HG03066 (cell line): ENCODE data around the gene EDA.

Experiments
- ATAC-seq: cut with Tn5 transposase; IDR thresholded peaks from one replicate; pipeline ENCODE4 v1.9.1; 2021; ENCODE audit warnings: low read depth; ENCODE audit not compliant: unreplicated experiment

Gene EDA

GRCh38 chrX:70049925-70050324 is 434.0 kb downstream of the EDA start, which contains the start of gene AWAT2:
Gene AWAT2, minus strand, starts transcription at chrX:70049938. Its CDS starts 6 bp downstream, at chrX:70049932.
- no peak for ATAC-seq

GRCh38 chrX:70052895-70053615 is 437.1 kb downstream of the EDA start:
- no peak for ATAC-seq

- ATAC-seq: no peak
Measured at GRCh38 chrX:70054391-70054790, 438.5 kb downstream of the EDA start.

- no peak for ATAC-seq
Measured at GRCh38 chrX:70062076-70062475, 446.2 kb downstream of the EDA start, which contains the start of gene OTUD6A. Gene OTUD6A, plus strand, starts transcription at chrX:70062457. Its CDS starts 68 bp downstream, at chrX:70062525.

GRCh38 chrX:70062961-70063550 is 447.1 kb downstream of the EDA start:
- ATAC-seq: no peak

- ATAC-seq: no peak
Measured at GRCh38 chrX:70066646-70067045, 450.7 kb downstream of the EDA start.

GRCh38 chrX:70079297-70079696 is 463.4 kb downstream of the EDA start:
- ATAC-seq: no peak

- no peak for ATAC-seq
Measured at GRCh38 chrX:70079870-70080269, 464.0 kb downstream of the EDA start.

- no peak for ATAC-seq
Measured at GRCh38 chrX:70082723-70083122, 466.8 kb downstream of the EDA start.

- ATAC-seq: no peak
Measured at GRCh38 chrX:70084592-70085240, 468.8 kb downstream of the EDA start.

GRCh38 chrX:70087857-70088630 is 472.1 kb downstream of the EDA start:
- ATAC-seq: no peak

GRCh38 chrX:70088751-70089150 is 472.8 kb downstream of the EDA start:
- ATAC-seq: no peak
